ENCODE data around the gene CYTH3. TPM values are rescaled to one million over a fixed set of nuclear protein-coding genes. Genes with fewer than 3 reads are reported as not detected.

The CYTH3 gene
- total and polyA plus RNA-seq, 2 of the 4 experiments (the other 2 are of a cell fraction): 14.2 to 34.8 TPM

GRCh38 chr7:6168477-6168868 lies 104.0 kb downstream of the CYTH3 start:
- ChIA-PET CTCF (no interaction called here), POLR2A (ENCODE audit: unreplicated experiment) (no interaction called here)
- 92% methylated on average over 9 of the region's 14 CpGs; no CpG with 5 or more reads in 1 of the 2 experiments for whole genome bisulfite sequencing, 2 experiments (ENCODE audit: extremely low coverage in 2 of 2, insufficient read length in 1 of 2)
- peaks cover 7% of the 10 kb centered on the region; the same call in 1 of the 2 replicates for H3K9me1 ChIP-seq (ENCODE audit: insufficient read depth, low read length)
- H3K79me1 ChIP-seq (ENCODE audit: low read depth in 1 of 2, low read length in 2 of 2): peaks cover 0 to 36% of the 10 kb centered on the region in 2 experiments; a peak in 2 of 4 replicates
- H3K27ac ChIP-seq (ENCODE audit: insufficient read depth, low read length): no peak overlapping the region
- no peak overlapping the region for H3K56ac ChIP-seq (ENCODE audit: extremely low read depth, insufficient read depth, low read length)
- H4K20me1 ChIP-seq (ENCODE audit: insufficient read depth, low read length): no peaks in the 10 kb centered on the region
- DNase-seq (no peak), ATAC-seq (ENCODE audit: low read depth) (no peak)
- H3K4me2 ChIP-seq (ENCODE audit: low read depth, low read length): no peak overlapping the region
- no peak overlapping the region for H2AK5ac ChIP-seq (ENCODE audit: low read depth, low read length)
- no peak for TF ChIP-seq MAFK (IDR thresholded peaks at IDR 0.05; ENCODE audit: low read depth, low read length)
- no peak for TF ChIP-seq POLR2A (IDR thresholded peaks at IDR 0.05; ENCODE audit: low read depth, low read length)
- no peak for TF ChIP-seq RFX5 (IDR thresholded peaks at IDR 0.05; ENCODE audit: low read depth, low read length)
- no peak for TF ChIP-seq RCOR1 (IDR thresholded peaks at IDR 0.05; ENCODE audit: insufficient replicate concordance, low read length)
- no peak for TF ChIP-seq ELK1 (IDR thresholded peaks at IDR 0.05; ENCODE audit: borderline replicate concordance, low read depth, low read length)
- no peak for TF ChIP-seq NFE2L2 (IDR thresholded peaks at IDR 0.05; ENCODE audit: low read depth, low read length)
- no peak for TF ChIP-seq CEBPB (IDR thresholded peaks at IDR 0.05; ENCODE audit: low read depth, low read length)
- no peak for TF ChIP-seq MXI1 (IDR thresholded peaks at IDR 0.05; ENCODE audit: borderline replicate concordance, low read depth, low read length)
- TF ChIP-seq, protein P1, sequence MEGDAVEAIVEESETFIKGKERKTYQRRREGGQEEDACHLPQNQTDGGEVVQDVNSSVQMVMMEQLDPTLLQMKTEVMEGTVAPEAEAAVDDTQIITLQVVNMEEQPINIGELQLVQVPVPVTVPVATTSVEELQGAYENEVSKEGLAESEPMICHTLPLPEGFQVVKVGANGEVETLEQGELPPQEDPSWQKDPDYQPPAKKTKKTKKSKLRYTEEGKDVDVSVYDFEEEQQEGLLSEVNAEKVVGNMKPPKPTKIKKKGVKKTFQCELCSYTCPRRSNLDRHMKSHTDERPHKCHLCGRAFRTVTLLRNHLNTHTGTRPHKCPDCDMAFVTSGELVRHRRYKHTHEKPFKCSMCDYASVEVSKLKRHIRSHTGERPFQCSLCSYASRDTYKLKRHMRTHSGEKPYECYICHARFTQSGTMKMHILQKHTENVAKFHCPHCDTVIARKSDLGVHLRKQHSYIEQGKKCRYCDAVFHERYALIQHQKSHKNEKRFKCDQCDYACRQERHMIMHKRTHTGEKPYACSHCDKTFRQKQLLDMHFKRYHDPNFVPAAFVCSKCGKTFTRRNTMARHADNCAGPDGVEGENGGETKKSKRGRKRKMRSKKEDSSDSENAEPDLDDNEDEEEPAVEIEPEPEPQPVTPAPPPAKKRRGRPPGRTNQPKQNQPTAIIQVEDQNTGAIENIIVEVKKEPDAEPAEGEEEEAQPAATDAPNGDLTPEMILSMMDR (conservative IDR thresholded peaks at IDR 0.05; ENCODE audit: low read depth, low read length): no peak
- no peak for TF ChIP-seq FOS (IDR thresholded peaks at IDR 0.05; ENCODE audit: low read depth, low read length)
- H3K9me3 ChIP-seq (ENCODE audit: control insufficient read depth, insufficient read depth, low read length): no peaks in the 10 kb centered on the region
- H2BK20ac ChIP-seq (ENCODE audit: low read depth, low read length): no peak overlapping the region
- in situ Hi-C loops (cut with MboI; ENCODE audit: low sequenced_read_pairs) (no loop called here), dilution Hi-C loops (cut with HindIII; ENCODE audit: low sequenced_read_pairs, unreplicated experiment) (no loop called here), intact Hi-C loops (cut with micrococcal nuclease) (no loop called here)
- H3K36me3 ChIP-seq (ENCODE audit: control insufficient read depth, insufficient read depth, low read length): peaks cover 42% of the 10 kb centered on the region
- H4K5ac ChIP-seq (ENCODE audit: low read depth, low read length): no peak overlapping the region
- no peak overlapping the region for H3K9ac ChIP-seq (ENCODE audit: low read depth, low read length)
- H3K4me1 ChIP-seq (ENCODE audit: control insufficient read depth, insufficient read depth, low read length): peaks cover 3% of the 10 kb centered on the region
- H3K27me3 ChIP-seq (ENCODE audit: control insufficient read depth, insufficient read depth, low read length): no peaks in the 10 kb centered on the region
- no peak overlapping the region for H3K14ac ChIP-seq (replicated peaks; ENCODE audit: low read depth, low read length)
- no peak overlapping the region for H2BK15ac ChIP-seq (ENCODE audit: low read depth, low read length)
- H2AK9ac ChIP-seq (replicated peaks; ENCODE audit: low read depth, low read length, poor library complexity): no peak overlapping the region
- H3K18ac ChIP-seq (ENCODE audit: low read depth, low read length): no peak overlapping the region
- no peak overlapping the region for H3K23ac ChIP-seq (ENCODE audit: low read depth, low read length)
- H3K4me3 ChIP-seq (ENCODE audit: insufficient read depth, low read depth, low read length): no peak overlapping the region
- BruUV-seq (replicated peaks): no TSS peak
- H2AFZ ChIP-seq (replicated peaks; ENCODE audit: low read length, poor library complexity): no peak overlapping the region
- no peak overlapping the region for H3K4ac ChIP-seq (ENCODE audit: low read depth, low read length)
- no peak overlapping the region for H4K91ac ChIP-seq (ENCODE audit: insufficient read depth, low read depth, low read length)
- H2BK5ac ChIP-seq (ENCODE audit: low read depth, low read length, poor library complexity, severe bottlenecking): no peak overlapping the region
- H2BK120ac ChIP-seq (ENCODE audit: low read depth, low read length): no peak overlapping the region
- H4K8ac ChIP-seq (ENCODE audit: low read depth in 2 of 2, low read length in 2 of 2): no peak overlapping the region
